K562 (cell line): ENCODE data around the gene PDIA5. TPM values are rescaled to one million over a fixed set of nuclear protein-coding genes. Genes with fewer than 3 reads are reported as not detected.

ENCODE experiments used
- ATAC-seq: fragments of 200-7000 bp; cut with Tn5 transposase; 3 replicates; pipeline ENCODE4 v1.9.1; 2020; ENCODE audit warnings: moderate library complexity
- BruUV-seq: library from RNA; stranded (reverse); fragments of 400-500 nt; replicated peaks from 2 replicates; lab custom pipeline; 2021; lab: Mats Ljungman, UMichigan
- CTCF ChIA-PET: fragments of 300-600 bp; formaldehyde crosslinking; extraction: SDS; loops from one replicate; lab custom pipeline; 2021; ENCODE audit warnings: low intra/inter-chr PET ratio; lab: Yijun Ruan, JAX
- POLR2A ChIA-PET: fragments of 300-600, 350-650 bp; sonication (Branson Sonifier 250); formaldehyde crosslinking; extraction: SDS; loops from one replicate; lab custom pipeline; 2021; ENCODE audit warnings: antibody characterized with exemption, inconsistent platforms; lab: Yijun Ruan, JAX
- DNase-seq, 4 experiments: peaks; one replicate each; pipeline versions ENCODE4 v3.0.0 to v3.0.0-alpha.2; 2011 to 2018; ENCODE audit warnings: low spot score in 3 of 4, mixed read lengths in 3 of 4; ENCODE audit errors: extremely low read depth in 1 of 4
- FAIRE-seq: peaks from 2 replicates; lab custom pipeline; 2011; peaks lifted over from hg19 to GRCh38; lab: Jason Lieb, UNC
- H2AFZ ChIP-seq: 2 replicates; pipeline ENCODE4 v1.6.0; 2011; ENCODE audit warnings: low read depth, low read length, control low read depth, inconsistent platforms
- H3K27ac ChIP-seq: fragments of 200-600 bp; 3 replicates; pipeline ENCODE4 v1.8.0; 2011; ENCODE audit warnings: low read depth, mild to moderate bottlenecking, control low read depth, inconsistent platforms, low read length, moderate library complexity, mixed read lengths; ENCODE audit errors: extremely low read depth
- H3K27me3 ChIP-seq, 2 experiments: fragments of 300-600 bp in 1 of 2; 2 replicates in 1 of 2; 3 replicates in 1 of 2; pipeline versions ENCODE4 v1.6.0 to v1.8.0; 2011; ENCODE audit warnings: inconsistent platforms in 2 of 2, low read length in 2 of 2, mild to moderate bottlenecking in 1 of 2, mixed read lengths in 1 of 2, moderate library complexity in 1 of 2; ENCODE audit not compliant: control insufficient read depth in 2 of 2, insufficient read depth in 2 of 2
- H3K36me3 ChIP-seq: fragments of 300-600 bp; 3 replicates; pipeline ENCODE4 v1.8.0; 2011; ENCODE audit warnings: mild to moderate bottlenecking, low read length, inconsistent platforms; ENCODE audit not compliant: control insufficient read depth, insufficient read depth
- H3K4me1 ChIP-seq, 2 experiments: fragments of 200-600 bp in 1 of 2; replicated peaks in 1 of 2; 2 replicates in 1 of 2; 3 replicates in 1 of 2; pipeline versions ENCODE4 v1.5.1 to v1.8.0; 2011; ENCODE audit warnings: inconsistent platforms in 2 of 2, low read length in 2 of 2, mild to moderate bottlenecking in 1 of 2, mixed read lengths in 1 of 2, moderate library complexity in 1 of 2; ENCODE audit not compliant: control insufficient read depth in 2 of 2, insufficient read depth in 2 of 2
- H3K4me2 ChIP-seq: 2 replicates; pipeline ENCODE4 v1.6.1; 2011; ENCODE audit warnings: low read length, control low read depth, inconsistent platforms, mixed read lengths; ENCODE audit not compliant: insufficient read depth
- H3K4me3 ChIP-seq: fragments of 200-600 bp; sonication (generic), shearing (Covaris generic); 2 replicates; pipeline ENCODE4 v1.5.1; 2016; ENCODE audit warnings: control low read depth, inconsistent platforms
- H3K79me2 ChIP-seq: fragments of 200-600 bp; 3 replicates; pipeline ENCODE4 v1.8.0; 2011; ENCODE audit warnings: low read length, inconsistent platforms; ENCODE audit not compliant: control insufficient read depth, insufficient read depth
- H3K9ac ChIP-seq, 2 experiments: 2 replicates each; pipeline versions ENCODE4 v1.6.0 to v1.6.1; 2011; ENCODE audit warnings: low read depth in 2 of 2, low read length in 2 of 2, control low read depth in 1 of 2, inconsistent platforms in 1 of 2, mild to moderate bottlenecking in 1 of 2, mixed read lengths in 1 of 2; ENCODE audit not compliant: insufficient read depth in 1 of 2
- H3K9me1 ChIP-seq: one replicate; pipeline ENCODE4 v1.6.0; 2011; ENCODE audit warnings: inconsistent platforms, mild to moderate bottlenecking, low read length, moderate library complexity; ENCODE audit not compliant: control insufficient read depth, insufficient read depth
- H3K9me3 ChIP-seq: replicated peaks from 2 replicates; pipeline ENCODE4 v1.5.1; 2011; ENCODE audit warnings: low read depth, low read length, inconsistent platforms; ENCODE audit not compliant: control insufficient read depth, insufficient read depth
- H4K20me1 ChIP-seq: replicated peaks from 2 replicates; pipeline ENCODE4 v1.6.1; 2011; ENCODE audit warnings: low read length, inconsistent platforms, mixed read lengths; ENCODE audit not compliant: control insufficient read depth, insufficient read depth
- CBFA2T2 ChIP-seq: fragments of 450-650 bp; conservative IDR thresholded peaks from 2 replicates; pipeline ENCODE4 v1.6.1; 2017; ENCODE audit warnings: mild to moderate bottlenecking
- CBX3 ChIP-seq, 2 experiments: IDR thresholded peaks; 1 replicate in 1 of 2; 2 replicates in 1 of 2; pipeline ENCODE4 v1.6.1; 2012; ENCODE audit warnings: inconsistent platforms in 2 of 2, low read length in 2 of 2, borderline replicate concordance in 1 of 2, control low read depth in 1 of 2
- FOXP1 ChIP-seq: sonication (generic); formaldehyde crosslinking; IDR thresholded peaks from 2 replicates; pipeline ENCODE4 v1.8.0; 2022; ENCODE audit warnings: mild to moderate bottlenecking, missing genetic modification reagents
- HNRNPUL1 ChIP-seq: fragments of 200-400 bp; formaldehyde crosslinking; IDR thresholded peaks from 2 replicates; pipeline ENCODE4 v1.6.1; 2017; ENCODE audit warnings: low read length
- KLF16 ChIP-seq: IDR thresholded peaks from 2 replicates; pipeline ENCODE4 v1.6.1; 2016; ENCODE audit warnings: antibody characterized with exemption
- LARP7 ChIP-seq: fragments of 450-650 bp; IDR thresholded peaks from 2 replicates; pipeline ENCODE4 v1.6.1; 2016
- PHF20 ChIP-seq: fragments of 450-650 bp; IDR thresholded peaks from 2 replicates; pipeline ENCODE4 v1.6.1; 2018; ENCODE audit not compliant: partially characterized antibody
- POLR2A ChIP-seq: fragments of 450-650 bp; conservative IDR thresholded peaks from 2 replicates; pipeline ENCODE4 v1.6.1; 2016
- POLR2G ChIP-seq: fragments of 200-400 bp; formaldehyde crosslinking; IDR thresholded peaks from 2 replicates; pipeline ENCODE4 v1.6.1; 2017; ENCODE audit warnings: low read depth, mild to moderate bottlenecking, antibody characterized with exemption, low read length, moderate library complexity
- SRSF1 ChIP-seq: fragments of 200-400 bp; formaldehyde crosslinking; IDR thresholded peaks from 2 replicates; pipeline ENCODE4 v1.6.1; 2017; ENCODE audit warnings: mild to moderate bottlenecking, low read depth, low read length, moderate library complexity
- TCF3 ChIP-seq: sonication (generic); formaldehyde crosslinking; IDR thresholded peaks from 2 replicates; pipeline ENCODE4 v1.4.0; 2020; ENCODE audit warnings: mild to moderate bottlenecking, missing genetic modification reagents
- ZFP1 ChIP-seq: fragments of 450-650 bp; formaldehyde crosslinking; IDR thresholded peaks from 2 replicates; pipeline ENCODE4 v1.4.0; 2020; ENCODE audit warnings: mild to moderate bottlenecking, mixed read lengths
- ZNF133 ChIP-seq: fragments of 250-450 bp; sonication (Bioruptor Pico); IDR thresholded peaks from 2 replicates; pipeline ENCODE4 v1.4.0; 2020; ENCODE audit warnings: mild to moderate bottlenecking
- ZNF57 ChIP-seq: fragments of 450-650 bp; formaldehyde crosslinking; IDR thresholded peaks from 2 replicates; pipeline ENCODE4 v1.4.0; 2020; ENCODE audit warnings: mild to moderate bottlenecking, moderate library complexity
- ZSCAN29 ChIP-seq: fragments of 450-650 bp; IDR thresholded peaks from 2 replicates; pipeline ENCODE4 v1.6.1; 2017
- whole genome bisulfite sequencing: fragments of 100-300 bp; shearing (Covaris generic); methylation state at CpG from one replicate; pipeline ENCODE4 v1.1.6; 2016; ENCODE audit warnings: low coverage, mixed read lengths; ENCODE audit not compliant: insufficient coverage; ENCODE audit errors: missing lambda C conversion rate; 5-methylcytosine and 5-hydroxymethylcytosine counted together
- in situ Hi-C: fragments of 300-500 bp; cut with MboI; formaldehyde crosslinking; loops from 4 replicates; pipeline ENCODE4 v1.15.0; 2018; ENCODE audit warnings: inconsistent platforms, mixed read lengths
- intact Hi-C: fragments of 100-400 bp; cut with micrococcal nuclease; formaldehyde crosslinking; loops from 2 replicates; pipeline ENCODE4 v1.14.2; 2022
- polyA plus RNA-seq, 8 experiments: library from polyadenylated mRNA; depleted of rRNA in 4 of 8; stranded (reverse) in 5 of 8; unstranded in 3 of 8; fragments of >200 nt; fragmentation: Nextera tagmentation in 2 of 8; fragmentation: Illumina TruSeq in 1 of 8; extraction: Ambion mirVana in 2 of 8; extraction: Trizol in 1 of 8; gene quantifications; 2 replicates each; pipeline versions ENCODE4 v1.2.1 to v1.2.3, GENCODE V29; 2011 to 2014; ENCODE audit warnings: inconsistent platforms in 1 of 8, missing spikeins in 1 of 8
- total RNA-seq, 7 experiments: library from RNA; depleted of rRNA in 6 of 7; stranded (reverse); fragments of >200 nt in 6 of 7; fragmentation: Illumina TruSeq in 2 of 7; extraction: Trizol in 2 of 7; gene quantifications; 2 replicates each; pipeline versions ENCODE4 v1.2.1 to v1.2.3, GENCODE V29; 2011 to 2021; ENCODE audit warnings: low replicate concordance in 1 of 7
- TF ChIP-seq, protein P1 (sequence below): sonication (generic); formaldehyde crosslinking; IDR thresholded peaks from 2 replicates; pipeline ENCODE4 v1.8.1; 2023; ENCODE audit warnings: mild to moderate bottlenecking, missing genetic modification reagents, moderate library complexity
- TF ChIP-seq, protein P2 (sequence below): sonication (generic); formaldehyde crosslinking; IDR thresholded peaks from 2 replicates; pipeline ENCODE4 v1.8.1; 2023; ENCODE audit warnings: mild to moderate bottlenecking, missing genetic modification reagents
- TF ChIP-seq, protein P3 (sequence below): fragments of 250-450 bp; sonication (Bioruptor Pico); IDR thresholded peaks from 2 replicates; pipeline ENCODE4 v1.6.1; 2021; ENCODE audit warnings: mild to moderate bottlenecking
- TF ChIP-seq, protein P4 (sequence below): sonication (generic); formaldehyde crosslinking; IDR thresholded peaks from 2 replicates; pipeline ENCODE4 v1.8.1; 2023; ENCODE audit warnings: mild to moderate bottlenecking, missing genetic modification reagents

Gene PDIA5
- total and polyA plus RNA-seq, 9 of the 15 experiments (the other 6 are each of a cell fraction or from before 2014, with no cell fraction given): 3.4 to 31.8 (median 19.6) TPM

DNA sequence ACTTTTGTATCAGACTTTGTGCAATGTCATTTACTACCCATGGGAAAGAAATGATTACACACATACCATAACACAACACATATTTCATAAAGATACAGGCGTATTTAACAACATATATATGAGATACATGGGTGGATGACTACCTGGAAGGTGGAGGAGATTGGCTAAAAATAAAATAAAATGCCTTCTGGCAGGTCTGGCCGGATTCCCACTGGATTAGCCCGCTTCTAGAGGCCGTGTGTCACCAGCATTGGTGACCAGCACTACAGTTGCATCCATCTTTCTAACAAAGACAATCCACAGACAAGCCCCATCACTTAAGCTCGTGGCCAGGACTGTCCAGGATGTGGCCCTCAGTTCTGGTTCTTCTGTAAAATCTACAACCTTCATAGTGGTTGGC is 114.0 kb downstream of the PDIA5 start:
- CTCF ChIA-PET: no interaction called here

More for the DNA sequence above, 114.0 kb downstream of the PDIA5 start:
- Histone ChIP-seq H3K9ac (no peak overlapping the region), H3K9me3 (no peaks in the 10 kb centered on the region), H3K4me3 (no peak overlapping the region), H3K9me1 (no peaks in the 10 kb centered on the region), H3K4me2 (no peak overlapping the region), H4K20me1 (no peaks in the 10 kb centered on the region), H3K4me1 (no peaks in the 10 kb centered on the region), H3K79me2 (no peaks in the 10 kb centered on the region), H3K27me3 (no peaks in the 10 kb centered on the region), H2AFZ (no peak overlapping the region), H3K36me3 (no peaks in the 10 kb centered on the region), H3K27ac (no peak overlapping the region)
- in situ Hi-C loops: no loop called here
- POLR2A ChIA-PET: no interaction called here
- BruUV-seq: no TSS peak
- 53% methylated on average over 4 of the region's 5 CpGs for WGBS
- DNase-seq (no peak), ATAC-seq (no peak), FAIRE-seq (no peak)
- no peak for TF ChIP-seq TCF3 (CRISPR knock-in tag)
- no peak for TF ChIP-seq KLF16
- TF ChIP-seq, protein P1, sequence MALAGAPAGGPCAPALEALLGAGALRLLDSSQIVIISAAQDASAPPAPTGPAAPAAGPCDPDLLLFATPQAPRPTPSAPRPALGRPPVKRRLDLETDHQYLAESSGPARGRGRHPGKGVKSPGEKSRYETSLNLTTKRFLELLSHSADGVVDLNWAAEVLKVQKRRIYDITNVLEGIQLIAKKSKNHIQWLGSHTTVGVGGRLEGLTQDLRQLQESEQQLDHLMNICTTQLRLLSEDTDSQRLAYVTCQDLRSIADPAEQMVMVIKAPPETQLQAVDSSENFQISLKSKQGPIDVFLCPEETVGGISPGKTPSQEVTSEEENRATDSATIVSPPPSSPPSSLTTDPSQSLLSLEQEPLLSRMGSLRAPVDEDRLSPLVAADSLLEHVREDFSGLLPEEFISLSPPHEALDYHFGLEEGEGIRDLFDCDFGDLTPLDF (CRISPR knock-in tag): no peak
- TF ChIP-seq CBX3 (IDR thresholded peaks at IDR 0.05; ENCODE audit: borderline replicate concordance in 1 of 2, low read length in 2 of 2): no peak
- TF ChIP-seq, protein P2, sequence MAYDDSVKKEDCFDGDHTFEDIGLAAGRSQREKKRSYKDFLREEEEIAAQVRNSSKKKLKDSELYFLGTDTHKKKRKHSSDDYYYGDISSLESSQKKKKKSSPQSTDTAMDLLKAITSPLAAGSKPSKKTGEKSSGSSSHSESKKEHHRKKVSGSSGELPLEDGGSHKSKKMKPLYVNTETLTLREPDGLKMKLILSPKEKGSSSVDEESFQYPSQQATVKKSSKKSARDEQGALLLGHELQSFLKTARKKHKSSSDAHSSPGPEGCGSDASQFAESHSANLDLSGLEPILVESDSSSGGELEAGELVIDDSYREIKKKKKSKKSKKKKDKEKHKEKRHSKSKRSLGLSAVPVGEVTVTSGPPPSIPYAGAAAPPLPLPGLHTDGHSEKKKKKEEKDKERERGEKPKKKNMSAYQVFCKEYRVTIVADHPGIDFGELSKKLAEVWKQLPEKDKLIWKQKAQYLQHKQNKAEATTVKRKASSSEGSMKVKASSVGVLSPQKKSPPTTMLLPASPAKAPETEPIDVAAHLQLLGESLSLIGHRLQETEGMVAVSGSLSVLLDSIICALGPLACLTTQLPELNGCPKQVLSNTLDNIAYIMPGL (CRISPR knock-in tag): no peak
- TF ChIP-seq LARP7: no peak
- TF ChIP-seq, protein P3, sequence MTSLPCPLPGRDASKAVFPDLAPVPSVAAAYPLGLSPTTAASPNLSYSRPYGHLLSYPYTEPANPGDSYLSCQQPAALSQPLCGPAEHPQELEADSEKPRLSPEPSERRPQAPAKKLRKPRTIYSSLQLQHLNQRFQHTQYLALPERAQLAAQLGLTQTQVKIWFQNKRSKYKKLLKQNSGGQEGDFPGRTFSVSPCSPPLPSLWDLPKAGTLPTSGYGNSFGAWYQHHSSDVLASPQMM (CRISPR knock-in tag): no peak
- TF ChIP-seq ZNF133: no peak
- TF ChIP-seq POLR2A: no peak
- no peak for TF ChIP-seq CBFA2T2
- TF ChIP-seq POLR2G: no peak
- TF ChIP-seq FOXP1 (CRISPR knock-in tag): no peak
- no peak for TF ChIP-seq PHF20
- no peak for TF ChIP-seq ZFP1 (CRISPR knock-in tag)
- no peak for TF ChIP-seq HNRNPUL1
- no peak for TF ChIP-seq ZSCAN29
- TF ChIP-seq, protein P4, sequence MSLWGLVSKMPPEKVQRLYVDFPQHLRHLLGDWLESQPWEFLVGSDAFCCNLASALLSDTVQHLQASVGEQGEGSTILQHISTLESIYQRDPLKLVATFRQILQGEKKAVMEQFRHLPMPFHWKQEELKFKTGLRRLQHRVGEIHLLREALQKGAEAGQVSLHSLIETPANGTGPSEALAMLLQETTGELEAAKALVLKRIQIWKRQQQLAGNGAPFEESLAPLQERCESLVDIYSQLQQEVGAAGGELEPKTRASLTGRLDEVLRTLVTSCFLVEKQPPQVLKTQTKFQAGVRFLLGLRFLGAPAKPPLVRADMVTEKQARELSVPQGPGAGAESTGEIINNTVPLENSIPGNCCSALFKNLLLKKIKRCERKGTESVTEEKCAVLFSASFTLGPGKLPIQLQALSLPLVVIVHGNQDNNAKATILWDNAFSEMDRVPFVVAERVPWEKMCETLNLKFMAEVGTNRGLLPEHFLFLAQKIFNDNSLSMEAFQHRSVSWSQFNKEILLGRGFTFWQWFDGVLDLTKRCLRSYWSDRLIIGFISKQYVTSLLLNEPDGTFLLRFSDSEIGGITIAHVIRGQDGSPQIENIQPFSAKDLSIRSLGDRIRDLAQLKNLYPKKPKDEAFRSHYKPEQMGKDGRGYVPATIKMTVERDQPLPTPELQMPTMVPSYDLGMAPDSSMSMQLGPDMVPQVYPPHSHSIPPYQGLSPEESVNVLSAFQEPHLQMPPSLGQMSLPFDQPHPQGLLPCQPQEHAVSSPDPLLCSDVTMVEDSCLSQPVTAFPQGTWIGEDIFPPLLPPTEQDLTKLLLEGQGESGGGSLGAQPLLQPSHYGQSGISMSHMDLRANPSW (CRISPR knock-in tag): no peak
- no peak for TF ChIP-seq SRSF1
- no peak for TF ChIP-seq ZNF57 (CRISPR knock-in tag)
- intact Hi-C loops: no loop called here
